T-helper 17 cell (primary cell): Measurements from ENCODE around the gene CFAP65. TPM values are rescaled to one million over a fixed set of nuclear protein-coding genes. Genes with fewer than 3 reads are reported as not detected.
A peak's percentile ranks its signal among the peaks of the same experiment; 100 is the strongest.

Source experiments
- ATAC-seq: fragments of 150-1000 bp; cut with Tn5 transposase; 2 replicates; pipeline ENCODE4 v1.10.0; 2021; ENCODE audit warnings: mild to moderate bottlenecking, moderate library complexity
- DNase-seq, 3 donors: peaks; one replicate each; pipeline versions ENCODE4 v3.0.0 to v3.0.0-alpha.2; 2020 to 2021
- H3K9me3 ChIP-seq: one replicate; pipeline ENCODE4 v1.7.0; 2013; ENCODE audit warnings: low read length, mild to moderate bottlenecking; ENCODE audit not compliant: control insufficient read depth, poor library complexity, severe bottlenecking
- H3K27ac Mint-ChIP-seq: one replicate; pipeline ENCODE4 v1.8.0; 2022; ENCODE audit warnings: mild to moderate bottlenecking, moderate library complexity, mixed read lengths
- H3K27me3 Mint-ChIP-seq: one replicate; pipeline ENCODE4 v1.8.0; 2022; ENCODE audit warnings: mixed read lengths
- H3K36me3 Mint-ChIP-seq: one replicate; pipeline ENCODE4 v1.8.0; 2022; ENCODE audit warnings: low read depth, mixed read lengths
- H3K4me1 Mint-ChIP-seq: one replicate; pipeline ENCODE4 v1.8.0; 2022; ENCODE audit warnings: mild to moderate bottlenecking, mixed read lengths
- H3K4me3 Mint-ChIP-seq: one replicate; pipeline ENCODE4 v1.8.0; 2022; ENCODE audit warnings: mild to moderate bottlenecking, moderate library complexity, mixed read lengths
- total RNA-seq, 4 donors: library from RNA in 2 of 4; stranded (reverse) in 2 of 4; gene quantifications; one replicate each; pipeline ENCODE4 v1.2.3 and lab custom pipeline; 2022 to 2026

The CFAP65 gene
- total RNA-seq, 2 donors from 2014 or later, result not detected

DNA sequence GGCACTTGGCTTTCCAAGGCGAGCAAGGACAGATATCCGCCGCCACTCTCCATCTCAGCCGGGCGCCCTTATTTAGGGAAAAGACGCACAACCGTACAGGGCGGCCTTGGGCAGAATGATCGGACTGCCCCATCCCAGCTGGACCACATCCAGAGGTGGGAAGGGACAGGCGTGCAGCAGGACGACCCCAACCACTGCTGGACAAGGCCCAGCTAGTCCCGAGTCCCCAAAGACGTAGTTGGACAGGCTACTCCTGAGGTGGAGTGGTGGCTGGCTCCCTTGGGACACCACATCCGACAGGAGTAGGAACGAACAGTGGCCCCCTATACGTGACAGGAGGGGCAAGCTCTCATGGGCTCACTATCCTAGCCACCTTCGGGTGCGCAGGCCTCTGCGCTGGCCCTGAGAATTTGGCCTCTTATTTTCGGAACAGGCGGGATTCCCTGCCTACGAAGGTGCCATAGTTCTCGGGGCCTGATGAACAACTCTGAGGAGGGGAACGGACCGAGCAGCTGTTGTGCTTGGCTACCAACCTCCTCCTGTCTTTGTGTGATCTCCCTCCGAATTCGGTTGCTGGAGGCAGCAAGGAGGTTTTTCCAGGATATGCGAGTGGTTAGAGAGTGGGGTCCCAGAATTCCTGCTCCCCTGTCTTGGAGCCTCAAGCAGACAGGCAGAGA, 58.6 kb downstream of the CFAP65 start:
- Mint-ChIP-seq H3K27ac (no peak overlapping the region), H3K4me1 (peaks cover 31% of the 10 kb centered on the region), H3K27me3 (peaks cover 66% of the 10 kb centered on the region), H3K4me3 (peak overlapping the region; percentile 77), H3K36me3 (peaks cover 14% of the 10 kb centered on the region)
- DNase-seq (no peak), ATAC-seq (no peak)
- H3K9me3 ChIP-seq, result no peaks in the 10 kb centered on the region

DNA sequence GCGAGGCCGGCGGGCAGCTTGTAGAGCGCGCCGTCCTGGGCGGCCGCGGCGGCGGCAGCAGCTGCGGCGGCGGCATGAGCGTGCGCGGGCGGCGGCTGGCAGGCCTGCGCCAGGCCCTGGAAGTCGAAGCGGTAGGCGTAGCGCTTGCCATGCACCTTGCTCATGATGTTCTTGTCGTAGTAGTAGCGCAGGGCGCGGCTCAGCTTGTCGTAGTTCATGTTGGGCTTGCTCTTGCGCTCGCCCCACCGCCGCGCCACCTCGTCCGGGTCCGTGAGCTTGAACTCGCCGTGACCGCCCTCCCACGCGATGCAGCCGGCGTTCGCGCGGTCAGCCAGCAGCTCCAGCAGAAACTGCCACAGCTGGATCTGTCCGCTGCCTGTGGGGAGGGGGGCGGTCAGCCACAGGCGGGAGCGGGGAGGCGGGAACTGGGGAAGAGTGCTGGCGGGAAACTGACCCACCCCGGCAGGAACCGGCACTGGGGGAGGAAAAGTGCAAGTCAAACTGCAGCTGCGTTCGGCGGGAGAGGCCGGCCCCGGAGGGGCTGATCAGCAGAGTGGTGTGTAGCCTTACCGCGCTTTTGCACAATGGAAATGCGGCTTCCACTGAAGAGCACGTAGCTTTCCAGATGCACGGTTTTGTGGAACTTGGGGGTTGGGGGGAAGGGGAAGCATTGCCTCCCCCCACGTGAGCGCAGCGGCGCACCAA, 59.3 kb downstream of the CFAP65 start:
- no peaks in the 10 kb centered on the region for H3K9me3 ChIP-seq
- Mint-ChIP-seq H3K4me1 (peaks cover 31% of the 10 kb centered on the region), H3K27ac (no peak overlapping the region), H3K4me3 (peak overlapping the region; percentile 77), H3K36me3 (peaks cover 12% of the 10 kb centered on the region), H3K27me3 (peaks cover 66% of the 10 kb centered on the region)
- peak; percentile 39 for ATAC-seq
- no peak for DNase-seq

DNA sequence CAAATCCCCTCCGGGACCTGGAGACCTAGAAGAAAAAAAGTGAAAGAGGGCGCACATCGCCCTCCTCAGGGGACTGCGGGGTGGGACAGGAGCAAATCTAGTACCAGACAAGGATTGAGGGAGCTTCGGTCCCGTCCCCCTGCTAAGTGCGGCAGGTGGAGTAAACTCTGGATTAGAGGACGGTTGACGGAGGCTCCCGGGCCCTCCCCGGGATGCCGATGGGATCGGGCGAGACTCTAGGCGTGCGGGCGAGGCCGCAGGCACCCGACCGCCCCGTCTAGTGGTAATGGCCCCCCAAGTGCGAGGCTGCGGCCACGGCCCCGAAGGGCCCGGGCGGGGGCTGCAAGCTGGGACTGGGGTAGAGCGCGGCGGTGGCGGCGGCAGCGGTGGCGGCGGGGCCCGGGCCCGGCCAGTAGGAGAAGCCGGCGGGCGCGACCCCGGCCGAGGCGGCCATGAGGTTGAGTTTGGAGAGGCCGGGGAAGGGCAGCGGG, 59.9 kb downstream of the CFAP65 start:
- DNase-seq (no peak), ATAC-seq (peak; percentile 2)
- H3K36me3 Mint-ChIP-seq, result peaks cover 14% of the 10 kb centered on the region
- H3K27me3 Mint-ChIP-seq, result peaks cover 66% of the 10 kb centered on the region
- H3K27ac Mint-ChIP-seq, result no peak overlapping the region
- peaks cover 31% of the 10 kb centered on the region for H3K4me1 Mint-ChIP-seq
- H3K9me3 ChIP-seq, result no peaks in the 10 kb centered on the region
- peak overlapping the region; percentile 91 for H3K4me3 Mint-ChIP-seq

DNA sequence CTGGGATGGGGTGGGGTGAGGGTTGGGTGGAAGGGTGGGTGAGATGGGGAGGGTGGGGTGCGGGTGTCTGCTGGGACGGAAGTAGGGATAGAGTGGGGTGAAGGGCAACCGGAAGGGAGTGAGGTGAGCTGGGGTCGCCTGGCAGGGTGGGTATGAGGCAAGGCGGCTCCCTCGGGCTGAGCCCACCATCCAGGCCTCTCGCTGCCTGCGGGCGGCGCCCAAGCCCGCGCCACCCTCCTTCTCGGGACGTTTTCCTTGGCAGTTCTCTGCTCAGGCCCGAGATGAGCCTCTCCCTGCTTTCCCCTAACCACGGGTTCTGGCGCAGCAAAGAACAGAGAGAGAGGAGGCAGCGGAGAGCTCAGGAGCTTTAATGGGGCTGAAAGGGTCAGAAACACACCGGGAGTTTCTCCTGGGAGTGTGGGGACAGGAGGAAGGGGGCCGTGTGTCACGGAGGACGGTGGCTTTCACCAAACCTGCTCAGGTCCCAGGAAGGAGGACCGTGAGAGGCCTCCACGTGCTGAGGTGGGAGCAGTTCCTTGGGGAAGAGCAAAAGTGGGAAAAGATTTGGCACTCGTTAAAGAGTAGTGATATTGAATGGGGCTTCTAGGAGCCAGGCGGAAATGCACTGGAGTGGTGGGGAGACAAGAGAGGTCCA, 60.5 kb downstream of the CFAP65 start:
- peaks cover 66% of the 10 kb centered on the region for H3K27me3 Mint-ChIP-seq
- DNase-seq, result no peak
- peaks cover 30% of the 10 kb centered on the region for H3K4me1 Mint-ChIP-seq

DNA sequence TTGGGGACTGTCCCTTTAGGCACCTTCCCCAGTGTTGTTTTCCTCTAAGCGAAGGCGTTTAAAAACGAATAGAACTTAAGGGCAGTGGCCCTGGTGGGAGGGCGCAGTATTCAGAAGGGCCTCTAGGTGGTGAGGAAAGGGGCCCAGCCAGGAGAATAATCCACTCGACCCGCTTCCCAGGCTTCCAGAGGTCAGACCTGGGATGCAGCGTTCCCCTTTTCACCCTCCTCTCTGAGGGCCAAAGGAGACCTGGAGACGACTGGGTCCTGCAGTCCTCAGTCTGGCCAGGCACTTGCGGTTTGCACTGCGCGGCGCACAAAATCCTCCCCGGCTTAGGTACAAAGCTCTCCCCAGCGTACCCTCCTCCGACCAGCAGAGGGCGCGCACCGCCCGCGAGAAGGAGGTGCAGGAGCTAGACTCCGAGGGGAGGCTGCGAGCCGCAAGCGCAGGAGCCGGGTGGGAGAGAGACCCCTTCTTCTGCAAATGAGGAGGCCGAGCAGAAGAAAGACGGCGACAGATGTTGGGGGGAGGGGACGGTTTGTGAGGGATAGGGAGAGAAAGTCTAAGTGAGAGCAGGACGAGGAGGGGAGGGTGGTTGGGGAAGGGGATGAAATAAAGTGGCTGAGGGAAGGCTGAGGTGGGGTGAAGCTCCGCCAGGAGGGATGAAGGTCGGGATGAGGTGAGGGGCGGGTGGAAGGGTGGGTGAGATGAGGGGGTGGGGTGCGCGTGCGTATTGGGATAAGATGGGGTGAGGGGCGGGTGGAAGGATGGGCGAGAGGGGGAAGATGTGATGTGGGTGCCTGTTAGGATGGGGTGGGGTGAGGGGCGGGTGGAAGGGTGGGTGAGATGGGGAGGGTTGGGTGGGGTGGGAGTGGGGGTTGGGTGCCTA, 61.2 kb downstream of the CFAP65 start:
- Mint-ChIP-seq H3K27me3 (peaks cover 69% of the 10 kb centered on the region), H3K27ac (no peak overlapping the region), H3K4me1 (peaks cover 25% of the 10 kb centered on the region), H3K36me3 (peaks cover 14% of the 10 kb centered on the region), H3K4me3 (peak overlapping the region; percentile 91)
- DNase-seq (peak; percentile 69 to 82 (median 69)), ATAC-seq (peak; percentile 91)
- H3K9me3 ChIP-seq, result no peaks in the 10 kb centered on the region

More for the DNA sequence above, 60.5 kb downstream of the CFAP65 start:
- H3K9me3 ChIP-seq, result no peaks in the 10 kb centered on the region
- H3K4me3 Mint-ChIP-seq, result peak overlapping the region; percentile 91
- no peak overlapping the region for H3K27ac Mint-ChIP-seq
- no peak for ATAC-seq
- H3K36me3 Mint-ChIP-seq, result peaks cover 14% of the 10 kb centered on the region

DNA sequence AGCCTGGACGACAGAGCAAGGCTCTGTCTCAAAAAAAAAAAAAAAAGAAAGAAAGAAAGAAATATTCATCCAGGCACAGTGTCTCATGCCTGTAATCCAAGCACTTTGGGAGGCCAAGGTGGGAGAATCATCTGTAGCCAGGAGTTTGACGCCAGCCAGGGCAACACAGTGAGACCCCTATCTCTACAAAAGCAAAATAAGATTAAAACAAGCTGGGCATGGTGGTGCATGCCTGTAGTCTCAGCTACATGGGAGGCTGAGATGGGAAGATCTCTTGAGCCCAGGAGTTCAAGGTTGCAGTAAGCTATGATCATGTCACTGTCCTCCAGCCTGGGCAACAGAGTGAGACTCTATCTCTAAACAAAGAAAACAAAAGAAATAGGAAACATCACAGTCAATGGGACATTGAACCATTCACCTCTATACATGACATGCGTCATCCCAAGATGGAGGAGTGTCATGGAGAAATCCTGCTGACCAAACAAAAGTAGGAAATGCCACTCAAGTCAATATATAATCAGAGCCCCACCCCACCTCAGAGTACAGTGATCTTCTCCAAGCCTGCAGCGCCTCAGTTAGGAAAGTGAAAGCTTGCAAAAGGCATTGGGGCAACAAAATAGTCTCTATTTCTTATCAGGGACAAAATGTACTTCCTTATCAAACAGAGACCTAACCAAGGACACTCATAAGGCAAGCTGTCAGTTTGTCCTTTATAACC, 66.1 kb downstream of the CFAP65 start:
- Mint-ChIP-seq H3K4me3 (no peak overlapping the region), H3K27ac (no peak overlapping the region), H3K4me1 (peaks cover 3% of the 10 kb centered on the region), H3K36me3 (peaks cover 11% of the 10 kb centered on the region), H3K27me3 (peaks cover 73% of the 10 kb centered on the region)
- no peaks in the 10 kb centered on the region for H3K9me3 ChIP-seq
- no peak for ATAC-seq
- DNase-seq, result no peak

DNA sequence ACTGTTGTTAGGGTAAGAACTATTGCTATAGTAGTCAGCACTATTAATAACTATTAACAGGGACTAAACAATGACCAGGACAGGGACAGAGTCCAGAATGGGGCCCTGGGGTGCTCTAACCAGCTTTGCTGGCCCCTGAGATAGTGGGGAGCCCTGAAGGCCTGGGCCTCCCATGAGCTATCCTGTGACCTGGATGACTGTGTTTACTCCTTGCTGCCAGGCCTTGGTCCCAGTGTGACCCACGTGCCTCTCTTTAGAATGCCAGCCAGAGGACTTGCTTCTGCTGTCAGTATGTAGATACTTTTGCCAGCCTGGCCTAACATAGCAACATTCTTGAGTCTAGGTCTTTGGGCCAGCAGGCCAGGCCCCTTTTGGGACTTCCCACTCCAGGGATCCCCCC, 70.4 kb downstream of the CFAP65 start:
- no peaks in the 10 kb centered on the region for H3K9me3 ChIP-seq
- ATAC-seq, result no peak
- no peak for DNase-seq
- Mint-ChIP-seq H3K36me3 (peaks cover 4% of the 10 kb centered on the region), H3K4me3 (no peak overlapping the region), H3K27me3 (peaks cover 75% of the 10 kb centered on the region), H3K4me1 (no peaks in the 10 kb centered on the region), H3K27ac (no peak overlapping the region)

DNA sequence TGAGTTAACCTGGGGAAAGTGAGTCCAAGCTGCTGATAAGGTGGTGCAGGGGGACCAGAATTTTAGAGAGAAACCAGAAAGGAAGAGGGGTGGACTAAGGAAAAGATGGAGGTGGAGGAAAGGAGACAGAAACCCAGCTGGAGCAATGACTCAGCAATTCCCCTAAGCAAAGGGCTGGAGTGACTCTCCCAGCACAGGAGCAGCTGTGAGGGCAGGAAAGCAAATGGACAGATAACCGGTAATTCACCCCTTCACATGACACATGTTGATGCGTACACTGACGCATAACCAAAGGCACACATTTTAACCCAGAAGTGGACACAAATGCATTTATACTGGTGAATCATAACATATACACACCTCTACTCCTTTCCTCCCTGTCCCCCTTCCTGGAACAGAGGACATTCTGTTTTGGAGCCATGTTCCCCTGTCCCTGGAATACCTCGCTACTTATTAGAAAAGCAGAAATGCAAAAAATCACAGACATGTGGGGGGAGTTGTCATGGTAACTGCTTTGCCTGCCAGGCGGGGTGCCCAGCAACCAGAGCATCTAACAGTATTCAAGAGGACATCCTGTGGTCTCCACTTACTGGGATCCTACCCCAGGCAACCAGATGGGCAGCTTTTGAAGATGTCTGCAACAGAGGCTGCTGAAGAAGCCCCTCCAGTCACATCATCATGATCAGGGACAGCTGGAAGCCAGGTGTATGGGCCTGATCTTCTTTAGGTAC, 77.1 kb downstream of the CFAP65 start:
- Mint-ChIP-seq H3K4me1 (peaks cover 9% of the 10 kb centered on the region), H3K4me3 (no peak overlapping the region), H3K27ac (no peak overlapping the region), H3K27me3 (peaks cover 63% of the 10 kb centered on the region), H3K36me3 (peaks cover 10% of the 10 kb centered on the region)
- no peaks in the 10 kb centered on the region for H3K9me3 ChIP-seq
- ATAC-seq, result no peak
- no peak for DNase-seq

DNA sequence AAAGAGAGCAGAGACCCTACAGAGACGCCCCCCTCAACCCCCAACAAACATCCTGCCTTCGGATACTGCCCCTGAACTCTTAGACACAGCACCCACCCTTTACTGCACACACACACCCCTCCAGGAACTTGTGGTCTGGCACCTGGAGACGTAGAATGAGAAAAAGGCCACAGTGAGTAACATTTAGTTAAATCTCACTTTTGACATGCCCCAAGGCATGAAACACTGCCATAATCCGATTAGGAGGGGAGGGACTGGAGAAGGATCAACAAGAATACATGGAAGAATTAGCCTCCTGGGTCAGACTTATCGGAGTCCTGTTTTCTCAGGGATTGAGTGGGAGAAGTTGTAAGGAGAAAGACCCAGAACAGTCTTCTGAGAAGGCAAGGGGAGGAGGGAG, 77.7 kb downstream of the CFAP65 start:
- no peak for ATAC-seq
- H3K27me3 Mint-ChIP-seq, result peaks cover 64% of the 10 kb centered on the region
- no peak for DNase-seq
- H3K36me3 Mint-ChIP-seq, result peaks cover 10% of the 10 kb centered on the region
- no peak overlapping the region for H3K4me3 Mint-ChIP-seq
- peaks cover 12% of the 10 kb centered on the region for H3K4me1 Mint-ChIP-seq
- no peak overlapping the region for H3K27ac Mint-ChIP-seq
- H3K9me3 ChIP-seq, result no peaks in the 10 kb centered on the region

DNA sequence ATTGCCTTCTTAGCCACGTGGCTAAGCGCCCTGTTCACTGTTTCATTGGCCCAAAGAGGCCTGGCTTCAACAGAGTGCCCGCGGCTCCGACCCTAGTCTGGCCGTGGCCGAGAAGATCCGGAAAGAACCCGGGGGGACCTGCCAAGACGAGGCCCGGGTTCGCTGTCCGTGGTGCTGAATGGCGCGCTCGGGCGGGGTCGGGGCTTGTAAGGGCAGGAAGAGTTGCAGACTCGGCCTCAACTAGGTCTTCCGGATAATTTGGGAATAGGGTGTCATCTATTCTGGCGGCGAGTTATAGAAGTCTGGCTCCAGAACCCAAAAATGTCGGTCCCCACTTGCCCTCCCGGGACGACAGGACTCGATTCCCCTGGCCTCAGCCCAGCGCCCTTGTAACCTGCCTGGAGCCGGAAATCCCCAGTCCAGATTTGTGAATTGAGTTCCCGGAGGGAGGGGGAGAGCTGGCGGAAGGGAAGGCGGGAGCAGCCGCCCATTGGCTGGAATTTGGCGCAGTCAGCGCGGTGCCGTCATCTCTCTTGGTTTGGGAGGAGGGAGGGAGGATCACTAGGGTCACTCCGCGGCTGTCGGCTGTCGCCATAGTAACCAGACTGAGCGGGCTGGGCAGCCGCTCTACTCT, 78.3 kb downstream of the CFAP65 start:
- peak in 2 of 3 donors; percentile 31 to 56 for DNase-seq
- Mint-ChIP-seq H3K4me3 (no peak overlapping the region), H3K27ac (no peak overlapping the region), H3K36me3 (peaks cover 10% of the 10 kb centered on the region), H3K4me1 (peaks cover 12% of the 10 kb centered on the region), H3K27me3 (peaks cover 66% of the 10 kb centered on the region)
- no peaks in the 10 kb centered on the region for H3K9me3 ChIP-seq
- ATAC-seq, result peak; percentile 35

DNA sequence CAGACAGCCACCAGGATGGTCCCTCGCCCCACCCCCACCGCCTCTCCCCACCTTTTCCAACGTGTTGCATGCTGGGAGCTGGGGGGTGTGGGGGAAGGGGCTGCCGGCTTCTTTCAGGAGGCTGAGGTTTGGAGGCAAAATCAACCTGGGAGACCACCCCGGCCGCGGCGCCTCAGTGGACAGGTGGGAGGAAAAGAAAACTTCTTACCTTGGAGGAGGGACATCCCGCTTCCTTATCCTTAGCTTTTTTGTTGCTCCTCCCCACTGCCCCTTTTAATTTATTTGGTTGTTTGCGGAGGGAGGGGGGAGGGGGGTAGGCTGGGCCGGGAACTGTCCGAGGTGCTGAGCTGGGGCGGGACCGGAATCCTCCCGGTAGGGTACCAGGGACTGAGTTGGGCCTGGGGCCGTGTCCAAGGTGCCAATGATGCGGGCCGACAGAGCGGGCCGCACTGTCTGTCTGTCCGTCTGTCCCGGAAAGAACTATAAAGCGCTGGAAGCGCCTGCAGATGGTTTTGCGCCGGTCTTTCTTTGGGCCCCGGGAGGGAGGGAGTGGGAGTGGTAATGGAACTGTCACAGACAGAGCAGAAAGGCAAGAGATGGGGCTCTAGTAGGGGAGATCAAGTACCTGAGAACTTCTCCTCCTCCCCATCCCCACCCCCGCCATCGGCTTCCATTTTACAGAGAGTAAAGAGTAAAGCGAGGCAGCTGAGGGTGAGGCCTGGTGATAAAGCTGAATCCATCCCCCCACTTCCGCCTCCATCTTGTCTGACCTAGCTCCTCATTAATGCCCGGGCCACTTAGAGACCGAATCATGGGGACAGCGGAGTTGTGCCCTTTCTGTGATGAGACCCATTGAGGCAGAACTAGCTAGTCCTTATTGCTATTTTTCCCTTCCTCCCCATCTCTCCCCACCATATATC, 79.4 kb downstream of the CFAP65 start:
- Mint-ChIP-seq H3K4me1 (peaks cover 12% of the 10 kb centered on the region), H3K36me3 (peaks cover 13% of the 10 kb centered on the region), H3K27me3 (peaks cover 71% of the 10 kb centered on the region), H3K4me3 (peak overlapping the region; percentile 79), H3K27ac (no peak overlapping the region)
- DNase-seq (no peak), ATAC-seq (no peak)
- no peaks in the 10 kb centered on the region for H3K9me3 ChIP-seq
